Measurements from ENCODE around the gene PCNX3.
A peak's percentile ranks its signal among the peaks of the same experiment; 100 is the strongest.

PCNX3 gene

GRCh38 chr11:65577756-65578109, 37.8 kb upstream of the PCNX3 start:
- Histone ChIP-seq H3K9ac (ENCODE audit: low read depth, low read length) (peak overlapping the region; percentile 92; the same call in 1 of the 2 replicates), H3K4me3 (ENCODE audit: low read depth in 1 of 2, low read length in 2 of 2) (no peak overlapping the region)

GRCh38 chr11:65578134-65578533, 37.4 kb upstream of the PCNX3 start:
- DNase-seq (no peak), ATAC-seq (ENCODE audit: insufficient read depth, low read depth) (no peak)
- Histone ChIP-seq H3K27ac (ENCODE audit: low read length) (peak overlapping the region; percentile 75; the same call in 1 of the 2 replicates), H3K4me3 (ENCODE audit: low read depth in 1 of 2, low read length in 2 of 2) (no peak overlapping the region), H3K36me3 (ENCODE audit: insufficient read depth, low read length) (peaks cover 46% of the 10 kb centered on the region), H3K4me1 (ENCODE audit: insufficient read depth, low read length) (peaks cover 46% of the 10 kb centered on the region), H4K20me1 (ENCODE audit: insufficient read depth, low read length) (peaks cover 23% of the 10 kb centered on the region), H3K9ac (ENCODE audit: low read depth, low read length) (peak overlapping the region; percentile 13; the same call in 1 of the 2 replicates), H3K9me3 (ENCODE audit: insufficient read depth, low read length, severe bottlenecking) (no peaks in the 10 kb centered on the region), H3K27me3 (ENCODE audit: insufficient read depth, low read length, poor library complexity) (no peaks in the 10 kb centered on the region), H3K79me2 (ENCODE audit: insufficient read depth, low read length) (peaks cover 25% of the 10 kb centered on the region), H2AFZ (ENCODE audit: low read depth, low read length) (no peak overlapping the region), H3K4me2 (ENCODE audit: insufficient read depth, low read length) (0 out of 2 replicates have a peak overlapping the region, but pooled peaks have one; percentile 99)
- TF ChIP-seq CTCF (IDR thresholded peaks at IDR 0.05; ENCODE audit: borderline replicate concordance, extremely low read depth, low read length, poor library complexity, severe bottlenecking) (no peak), EZH2 (IDR thresholded peaks at IDR 0.05; ENCODE audit: borderline replicate concordance, low read depth, low read length, severe bottlenecking) (no peak)

More at GRCh38 chr11:65577756-65578109, 37.8 kb upstream of the PCNX3 start:
- Histone ChIP-seq H3K4me2 (ENCODE audit: insufficient read depth, low read length) (peak overlapping the region; percentile 99), H3K27me3 (ENCODE audit: insufficient read depth, low read length, poor library complexity) (no peaks in the 10 kb centered on the region), H3K79me2 (ENCODE audit: insufficient read depth, low read length) (peaks cover 29% of the 10 kb centered on the region), H3K4me1 (ENCODE audit: insufficient read depth, low read length) (peaks cover 50% of the 10 kb centered on the region), H2AFZ (ENCODE audit: low read depth, low read length) (no peak overlapping the region), H4K20me1 (ENCODE audit: insufficient read depth, low read length) (peaks cover 27% of the 10 kb centered on the region), H3K27ac (ENCODE audit: low read length) (peak overlapping the region; percentile 75; the same call in 1 of the 2 replicates), H3K9me3 (ENCODE audit: insufficient read depth, low read length, severe bottlenecking) (no peaks in the 10 kb centered on the region), H3K36me3 (ENCODE audit: insufficient read depth, low read length) (peaks cover 46% of the 10 kb centered on the region)
- TF ChIP-seq CTCF (IDR thresholded peaks at IDR 0.05; ENCODE audit: borderline replicate concordance, extremely low read depth, low read length, poor library complexity, severe bottlenecking): no peak
- no peak for TF ChIP-seq EZH2 (IDR thresholded peaks at IDR 0.05; ENCODE audit: borderline replicate concordance, low read depth, low read length, severe bottlenecking)
- no peak for ATAC-seq (ENCODE audit: insufficient read depth, low read depth)
- no peak for DNase-seq

- Histone ChIP-seq H3K27ac (ENCODE audit: low read length) (no peak overlapping the region), H3K4me3 (ENCODE audit: low read depth in 1 of 2, low read length in 2 of 2) (no peak overlapping the region), H3K27me3 (ENCODE audit: insufficient read depth, low read length, poor library complexity) (no peaks in the 10 kb centered on the region), H3K9ac (ENCODE audit: low read depth, low read length) (no peak overlapping the region), H3K9me3 (ENCODE audit: insufficient read depth, low read length, severe bottlenecking) (no peaks in the 10 kb centered on the region), H3K4me2 (ENCODE audit: insufficient read depth, low read length) (0 out of 2 replicates have a peak overlapping the region, but pooled peaks have one; percentile 3), H3K4me1 (ENCODE audit: insufficient read depth, low read length) (peaks cover 41% of the 10 kb centered on the region), H4K20me1 (ENCODE audit: insufficient read depth, low read length) (peaks cover 18% of the 10 kb centered on the region), H3K36me3 (ENCODE audit: insufficient read depth, low read length) (peaks cover 42% of the 10 kb centered on the region), H3K79me2 (ENCODE audit: insufficient read depth, low read length) (peaks cover 20% of the 10 kb centered on the region), H2AFZ (ENCODE audit: low read depth, low read length) (no peak overlapping the region)
- DNase-seq (no peak), ATAC-seq (ENCODE audit: insufficient read depth, low read depth) (no peak)
- TF ChIP-seq EZH2 (IDR thresholded peaks at IDR 0.05; ENCODE audit: borderline replicate concordance, low read depth, low read length, severe bottlenecking) (no peak), CTCF (IDR thresholded peaks at IDR 0.05; ENCODE audit: borderline replicate concordance, extremely low read depth, low read length, poor library complexity, severe bottlenecking) (no peak)
These were observed 36.9 kb upstream of the PCNX3 start for GRCh38 chr11:65578667-65579066.
